ENCODE results near the gene RNF130.

The RNF130 gene

GRCh38 chr5:180035206-180035931, 36.2 kb downstream of the RNF130 start:
- TF ChIP-seq SETDB1 (IDR thresholded peaks at IDR 0.05; ENCODE audit: insufficient read length, low read length) (peak; percentile 83), ZIC2 (tag by site-specific recombination; IDR thresholded peaks at IDR 0.05) (no peak), ZNF132 (tag by site-specific recombination; IDR thresholded peaks at IDR 0.05; ENCODE audit: borderline replicate concordance) (no peak)
- ChIA-PET CTCF (no interaction called here), POLR2A (no interaction called here)
- Histone ChIP-seq H3K4me3 (ENCODE audit: low read depth, low read length) (no peak overlapping the region), H3K9me3 (ENCODE audit: control insufficient read depth, insufficient read depth, low read depth, low read length) (no peaks in the 10 kb centered on the region), H3K36me3 (ENCODE audit: control insufficient read depth in 2 of 2, insufficient read depth in 1 of 2, low read length in 2 of 2) (peaks cover 8 to 25% of the 10 kb centered on the region in 2 experiments; a peak in 2 of 3 replicates), H3K27ac (ENCODE audit: extremely low read depth, low read depth, low read length) (no peak overlapping the region), H3K4me1 (ENCODE audit: control insufficient read depth, insufficient read depth, low read length) (no peaks in the 10 kb centered on the region)

- POLR2A ChIA-PET: interaction anchor here (0.6 kb wide), 1 partner anchor 29 kb away, joined by 3 read pairs; no protein-coding TSS in a partner anchor
- TF ChIP-seq ZEB2 (tag by site-specific recombination; IDR thresholded peaks at IDR 0.05): no peak
- no peak for TF ChIP-seq ZNF621 (tag by site-specific recombination; IDR thresholded peaks at IDR 0.05)
- no peak for TF ChIP-seq ZNF140 (tag by site-specific recombination; IDR thresholded peaks at IDR 0.05)
- TF ChIP-seq ZNF768 (tag by site-specific recombination; IDR thresholded peaks at IDR 0.05): no peak
- TF ChIP-seq ZNF664 (tag by site-specific recombination; IDR thresholded peaks at IDR 0.05): no peak
- TF ChIP-seq ZSCAN23 (tag by site-specific recombination; IDR thresholded peaks at IDR 0.05): no peak
- TF ChIP-seq, protein P1, sequence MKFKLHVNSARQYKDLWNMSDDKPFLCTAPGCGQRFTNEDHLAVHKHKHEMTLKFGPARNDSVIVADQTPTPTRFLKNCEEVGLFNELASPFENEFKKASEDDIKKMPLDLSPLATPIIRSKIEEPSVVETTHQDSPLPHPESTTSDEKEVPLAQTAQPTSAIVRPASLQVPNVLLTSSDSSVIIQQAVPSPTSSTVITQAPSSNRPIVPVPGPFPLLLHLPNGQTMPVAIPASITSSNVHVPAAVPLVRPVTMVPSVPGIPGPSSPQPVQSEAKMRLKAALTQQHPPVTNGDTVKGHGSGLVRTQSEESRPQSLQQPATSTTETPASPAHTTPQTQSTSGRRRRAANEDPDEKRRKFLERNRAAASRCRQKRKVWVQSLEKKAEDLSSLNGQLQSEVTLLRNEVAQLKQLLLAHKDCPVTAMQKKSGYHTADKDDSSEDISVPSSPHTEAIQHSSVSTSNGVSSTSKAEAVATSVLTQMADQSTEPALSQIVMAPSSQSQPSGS (tag by site-specific recombination; IDR thresholded peaks at IDR 0.05; ENCODE audit: low read depth): no peak
These were observed 37.0 kb downstream of the RNF130 start for GRCh38 chr5:180034564-180034963.

GRCh38 chr5:180027459-180028089, 44.0 kb downstream of the RNF130 start:
- Histone ChIP-seq H3K36me3 (ENCODE audit: control insufficient read depth in 2 of 2, insufficient read depth in 1 of 2, low read length in 2 of 2) (peaks cover 0 to 9% of the 10 kb centered on the region in 2 experiments; a peak in 1 of 3 replicates), H3K4me1 (ENCODE audit: control insufficient read depth, insufficient read depth, low read length) (no peaks in the 10 kb centered on the region; the same call in 1 of the 2 replicates), H3K4me3 (ENCODE audit: low read depth, low read length) (no peak overlapping the region), H3K27ac (ENCODE audit: extremely low read depth, low read depth, low read length) (no peak overlapping the region), H3K9me3 (ENCODE audit: control insufficient read depth, insufficient read depth, low read depth, low read length) (no peaks in the 10 kb centered on the region)
- ChIA-PET CTCF (interaction anchor here (0.9 kb wide), 1 partner anchor 30 kb away, joined by 3 read pairs; no protein-coding TSS in a partner anchor), POLR2A (no interaction called here)
- TF ChIP-seq, protein P2, sequence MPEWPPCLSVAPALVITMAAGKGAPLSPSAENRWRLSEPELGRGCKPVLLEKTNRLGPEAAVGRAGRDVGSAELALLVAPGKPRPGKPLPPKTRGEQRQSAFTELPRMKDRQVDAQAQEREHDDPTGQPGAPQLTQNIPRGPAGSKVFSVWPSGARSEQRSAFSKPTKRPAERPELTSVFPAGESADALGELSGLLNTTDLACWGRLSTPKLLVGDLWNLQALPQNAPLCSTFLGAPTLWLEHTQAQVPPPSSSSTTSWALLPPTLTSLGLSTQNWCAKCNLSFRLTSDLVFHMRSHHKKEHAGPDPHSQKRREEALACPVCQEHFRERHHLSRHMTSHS (tag by site-specific recombination; IDR thresholded peaks at IDR 0.05): no peak
- peak; percentile 72 for TF ChIP-seq ZBTB17 (tag by site-specific recombination; IDR thresholded peaks at IDR 0.05)

More at GRCh38 chr5:180034564-180034963, 37.0 kb downstream of the RNF130 start:
- Histone ChIP-seq H3K27ac (ENCODE audit: extremely low read depth, low read depth, low read length) (no peak overlapping the region), H3K36me3 (ENCODE audit: control insufficient read depth in 2 of 2, insufficient read depth in 1 of 2, low read length in 2 of 2) (peaks cover 8 to 25% of the 10 kb centered on the region in 2 experiments; a peak in 2 of 3 replicates), H3K4me1 (ENCODE audit: control insufficient read depth, insufficient read depth, low read length) (no peaks in the 10 kb centered on the region), H3K9me3 (ENCODE audit: control insufficient read depth, insufficient read depth, low read depth, low read length) (no peaks in the 10 kb centered on the region), H3K4me3 (ENCODE audit: low read depth, low read length) (no peak overlapping the region)
- CTCF ChIA-PET: interaction anchor here (0.6 kb wide), 1 partner anchor 699 kb away, joined by 3 read pairs; no protein-coding TSS in a partner anchor

DNA sequence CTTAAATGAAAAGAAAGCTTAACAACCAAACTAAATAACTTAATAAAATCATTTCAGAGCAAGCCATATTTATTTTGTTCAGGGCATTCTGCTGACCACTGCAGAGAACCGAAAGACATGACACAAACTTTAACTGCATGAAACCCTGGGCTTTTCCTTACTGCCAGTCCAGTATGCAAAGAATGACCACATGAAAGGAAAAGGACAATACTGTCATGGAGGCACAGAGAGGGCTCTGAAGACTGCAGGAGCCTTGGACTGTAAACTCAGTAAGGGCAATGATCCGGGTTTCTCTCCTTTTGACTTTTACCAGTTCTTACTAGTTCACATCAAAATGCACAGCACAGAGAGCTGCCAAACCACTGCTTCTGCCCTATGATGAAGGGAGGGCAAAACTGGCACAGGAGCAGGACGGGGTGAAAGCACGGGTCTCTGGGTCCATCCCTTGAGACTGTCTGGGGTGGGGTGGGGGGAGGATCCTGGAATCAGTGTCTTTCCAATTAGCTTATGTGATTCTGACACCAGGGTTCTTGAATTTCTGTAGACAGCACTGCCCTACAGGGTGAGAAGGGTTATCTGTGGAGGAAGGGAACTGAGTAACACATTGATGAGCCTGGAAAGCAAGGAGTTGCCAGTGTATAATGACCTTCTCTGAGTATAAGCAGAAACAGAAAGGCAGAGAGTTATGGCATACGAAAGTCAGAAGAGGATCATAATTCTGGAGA, 44.7 kb downstream of the RNF130 start:
- Histone ChIP-seq H3K36me3 (ENCODE audit: control insufficient read depth in 2 of 2, insufficient read depth in 1 of 2, low read length in 2 of 2) (peaks cover 0 to 10% of the 10 kb centered on the region in 2 experiments; a peak in 1 of 3 replicates), H3K9me3 (ENCODE audit: control insufficient read depth, insufficient read depth, low read depth, low read length) (no peaks in the 10 kb centered on the region), H3K27ac (ENCODE audit: extremely low read depth, low read depth, low read length) (no peak overlapping the region), H3K4me3 (ENCODE audit: low read depth, low read length) (no peak overlapping the region), H3K4me1 (ENCODE audit: control insufficient read depth, insufficient read depth, low read length) (no peaks in the 10 kb centered on the region; the same call in 1 of the 2 replicates)
- ChIA-PET POLR2A (no interaction called here), CTCF (no interaction called here)
- TF ChIP-seq ZNF350 (tag by site-specific recombination; IDR thresholded peaks at IDR 0.05): no peak
- no peak for TF ChIP-seq TCF7L2 (IDR thresholded peaks at IDR 0.05; ENCODE audit: borderline replicate concordance, low read depth, low read length)
- TF ChIP-seq ZNF473 (tag by site-specific recombination; IDR thresholded peaks at IDR 0.05): no peak
- no peak for TF ChIP-seq ZNF514 (tag by site-specific recombination; IDR thresholded peaks at IDR 0.05)
- no peak for TF ChIP-seq ZNF521 (tag by site-specific recombination; IDR thresholded peaks at IDR 0.05)
- no peak for TF ChIP-seq BCL11B (tag by site-specific recombination; IDR thresholded peaks at IDR 0.05; ENCODE audit: low read depth)
- no peak for TF ChIP-seq TRIM28 (IDR thresholded peaks at IDR 0.05; ENCODE audit: borderline replicate concordance, low read length)
- no peak for TF ChIP-seq ZNF324 (tag by site-specific recombination; IDR thresholded peaks at IDR 0.05)
- TF ChIP-seq KLF8 (tag by site-specific recombination; IDR thresholded peaks at IDR 0.05): no peak
- TF ChIP-seq ZNF184 (tag by site-specific recombination; IDR thresholded peaks at IDR 0.05): no peak
- TF ChIP-seq ZNF19 (tag by site-specific recombination; IDR thresholded peaks at IDR 0.05; ENCODE audit: low read depth): no peak
- TF ChIP-seq PRDM1 (tag by site-specific recombination; IDR thresholded peaks at IDR 0.05): no peak
- TF ChIP-seq ZNF624 (tag by site-specific recombination; IDR thresholded peaks at IDR 0.05): no peak
- no peak for TF ChIP-seq ZNF311 (tag by site-specific recombination; IDR thresholded peaks at IDR 0.05; ENCODE audit: borderline replicate concordance)

Measured in HEK293 (cell line).